Hepatic stellate cell (primary cell): ENCODE data around the gene MYLK2.

Experiments
- DNase-seq: peaks from one replicate; pipeline ENCODE4 v3.0.0; 2011; ENCODE audit warnings: low spot score

Gene MYLK2

DNA sequence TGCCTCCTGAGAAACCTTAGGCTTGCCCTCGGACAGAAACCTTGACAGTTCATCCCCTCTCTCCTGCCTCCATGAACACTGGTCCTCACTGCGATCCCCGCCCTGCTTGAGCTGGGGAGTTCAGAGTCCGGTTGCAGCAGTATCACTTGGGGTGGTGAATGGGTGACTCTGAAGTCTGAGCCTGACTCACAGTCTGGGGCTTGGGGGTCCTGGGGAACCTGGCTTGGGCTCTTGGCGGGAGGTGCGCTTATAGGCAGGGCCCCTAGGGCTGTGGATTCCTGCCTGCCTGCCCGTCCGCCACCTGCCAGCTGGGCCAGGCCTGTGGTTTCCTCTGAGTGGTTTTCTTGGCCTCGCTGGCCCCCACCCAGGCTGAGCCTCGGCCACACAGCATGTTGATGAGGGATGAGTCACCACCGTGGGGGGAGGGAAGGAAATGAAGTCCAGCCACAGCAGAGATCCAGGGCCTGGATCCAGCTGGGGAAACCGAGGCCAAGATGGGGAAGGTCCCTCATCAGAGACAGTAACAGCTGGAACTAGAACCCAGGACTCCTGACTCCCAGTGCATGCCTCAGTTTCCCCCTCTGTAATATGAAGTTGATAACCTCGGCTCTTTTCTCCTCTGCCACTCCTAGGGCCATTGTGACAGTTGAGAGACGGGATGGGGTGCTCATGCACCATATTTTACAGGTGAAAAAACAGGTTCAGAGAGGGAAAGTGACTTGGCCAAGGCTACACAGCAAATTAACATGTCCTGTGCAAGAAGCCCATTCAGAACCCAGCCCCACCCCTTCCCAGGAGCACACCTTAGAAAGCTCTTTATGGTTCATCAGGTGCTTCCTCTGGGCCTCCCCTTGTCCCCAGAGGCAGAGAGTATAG lies 17.1 kb downstream of the MYLK2 start:
- peak; percentile 96 for DNase-seq

GRCh38 chr20:31836853-31837608 lies 17.9 kb downstream of the MYLK2 start:
- DNase-seq = no peak

GRCh38 chr20:31837896-31838397 lies 18.8 kb downstream of the MYLK2 start:
- DNase-seq = no peak

GRCh38 chr20:31838646-31839292 lies 19.6 kb downstream of the MYLK2 start:
- no peak for DNase-seq

DNA sequence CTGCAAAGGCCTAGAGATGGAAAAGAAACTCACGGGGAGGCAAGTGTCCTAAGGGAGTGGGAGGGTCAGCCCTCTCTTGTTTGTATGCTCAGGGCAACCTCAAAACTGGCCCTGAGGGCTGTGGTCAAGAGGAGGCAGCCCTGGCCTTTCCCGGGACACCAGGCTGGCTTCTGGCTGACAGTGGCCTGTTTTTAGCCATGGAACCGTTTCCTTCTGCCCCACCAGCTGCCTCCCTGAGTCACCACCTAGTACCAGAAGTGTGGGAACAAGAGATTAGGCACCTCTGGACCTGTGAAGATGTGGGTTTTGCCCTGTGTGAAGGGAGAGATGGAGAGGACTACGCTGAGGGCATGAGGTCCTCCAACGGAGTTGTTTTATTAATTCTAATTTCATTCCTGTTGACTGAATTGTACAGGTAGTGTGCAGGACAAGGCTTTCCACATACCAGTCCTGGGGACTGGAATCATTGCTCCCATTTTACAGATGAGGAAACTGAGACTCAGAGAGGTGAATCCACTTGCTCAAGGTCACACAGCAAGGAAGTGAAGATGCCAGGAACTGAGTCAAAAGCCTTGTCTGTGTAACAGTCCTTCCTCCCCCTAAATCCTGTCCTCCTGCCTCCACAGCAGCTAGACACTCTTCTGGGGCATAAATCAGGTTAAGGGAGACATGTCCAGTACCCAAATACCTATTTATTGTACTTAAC lies 20.8 kb downstream of the MYLK2 start:
- no peak for DNase-seq

DNA sequence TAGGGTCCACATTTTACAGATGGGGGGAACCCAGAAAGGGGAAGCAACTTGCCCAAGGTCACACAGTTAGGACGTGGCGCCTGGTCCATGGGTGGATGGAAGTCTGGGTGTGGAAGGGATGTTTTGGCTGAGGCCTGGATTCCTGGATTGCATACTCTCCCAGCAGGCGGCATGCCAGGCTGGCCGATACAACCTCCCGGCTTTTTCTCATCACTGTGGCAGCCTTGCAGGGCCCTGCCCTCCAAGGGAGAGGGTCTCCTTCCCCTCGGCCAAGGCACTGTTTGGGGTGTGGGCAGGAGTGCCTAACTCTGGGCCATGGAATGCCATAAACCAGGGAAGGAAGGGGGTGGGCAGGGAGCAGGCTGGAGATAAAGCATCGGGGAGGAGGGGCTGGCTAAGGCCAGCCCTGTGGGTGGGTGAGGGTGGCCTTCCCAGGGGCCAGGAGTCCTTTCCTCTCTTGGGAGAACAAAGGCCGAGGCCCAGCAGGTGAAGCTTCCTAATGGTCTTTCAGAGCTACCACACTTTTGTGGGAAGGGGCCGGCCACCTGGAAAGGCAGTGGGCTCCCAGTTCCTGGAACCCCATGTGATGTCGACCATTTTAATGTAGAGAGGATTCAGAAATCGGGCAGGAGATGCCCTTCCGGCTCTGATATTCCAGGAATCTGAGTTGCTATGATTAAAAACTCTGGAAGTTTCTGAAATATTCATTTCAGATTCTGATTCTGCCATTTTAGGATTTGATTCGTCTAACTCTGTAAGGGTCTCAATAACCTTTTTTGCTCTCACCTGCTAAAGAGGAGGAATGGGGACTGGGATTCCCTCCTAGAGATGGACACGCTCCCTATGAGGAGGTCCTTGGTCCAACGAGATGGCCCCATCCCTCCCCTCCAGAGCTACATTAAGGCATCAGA lies 22.0 kb downstream of the MYLK2 start:
- DNase-seq = no peak

GRCh38 chr20:31841928-31842327 lies 22.8 kb downstream of the MYLK2 start:
- peak; percentile 77 for DNase-seq

DNA sequence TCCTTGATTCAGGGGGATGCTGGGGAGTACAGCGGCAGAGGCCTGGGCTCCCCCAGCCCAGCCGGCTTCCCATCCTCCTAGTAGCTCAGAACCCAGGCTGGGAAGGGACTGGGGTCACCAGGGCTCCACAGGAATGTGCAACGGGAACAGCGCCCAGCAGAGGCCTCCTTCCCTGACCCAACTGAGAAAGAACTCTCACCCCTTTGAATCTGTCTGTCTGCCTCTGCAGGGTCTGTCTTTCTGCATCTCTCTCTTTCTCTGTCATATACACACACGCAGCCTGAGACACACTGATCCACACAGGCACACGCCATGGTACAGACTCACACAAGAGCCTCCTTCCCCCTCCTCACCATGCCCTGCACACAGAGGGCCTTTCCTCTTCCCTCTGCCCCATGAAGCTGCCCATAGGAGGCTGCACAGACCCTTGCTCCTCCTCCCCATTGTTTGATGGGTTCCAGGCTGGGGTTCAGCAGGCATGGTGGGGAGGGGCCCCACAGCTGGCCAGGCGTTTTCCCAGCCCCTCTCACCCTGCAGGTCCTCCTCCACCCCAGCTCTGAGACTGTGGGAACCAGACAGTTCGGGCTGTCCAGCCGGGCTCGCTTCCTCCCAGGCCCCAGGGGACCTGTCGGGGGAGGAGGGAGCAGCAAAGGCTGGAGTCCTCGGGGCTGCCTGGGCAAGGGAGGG lies 23.5 kb downstream of the MYLK2 start:
- DNase-seq = peak; percentile 94

- DNase-seq = no peak
Observed at GRCh38 chr20:31843288-31843687, 24.1 kb downstream of the MYLK2 start.

- DNase-seq = no peak
Observed at GRCh38 chr20:31843881-31844280, 24.7 kb downstream of the MYLK2 start.

- DNase-seq = no peak
Observed at GRCh38 chr20:31844737-31845299, 25.7 kb downstream of the MYLK2 start.

DNA sequence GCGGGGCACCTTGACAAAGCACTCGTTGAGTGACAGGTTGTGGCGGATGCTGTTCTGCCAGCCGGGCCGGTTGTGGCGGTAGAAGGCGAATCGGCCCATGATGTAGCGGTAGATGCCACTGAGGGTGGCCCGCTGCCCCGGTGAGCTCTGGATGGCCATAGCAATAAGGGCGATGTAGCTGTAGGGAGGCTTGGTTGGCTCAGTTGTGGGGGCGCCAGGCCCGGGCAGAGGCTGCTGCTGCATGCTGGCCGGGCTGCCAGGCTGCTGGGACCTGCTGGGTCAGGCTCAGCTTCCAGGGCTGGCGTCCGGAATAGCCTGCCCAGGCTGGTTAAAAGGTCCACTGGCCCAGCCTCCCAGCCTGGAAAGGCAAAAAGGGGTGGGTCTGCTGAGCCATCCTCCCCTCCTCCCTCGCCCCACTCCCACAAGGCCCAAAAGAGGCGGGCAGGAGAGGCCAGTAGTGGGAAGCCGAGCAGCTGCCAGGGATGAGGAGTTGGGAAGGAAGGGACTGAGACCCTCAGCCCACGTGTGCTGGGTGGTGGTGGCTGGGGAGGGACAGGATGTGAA lies 26.2 kb downstream of the MYLK2 start, which contains the start of gene FOXS1:
Gene FOXS1, minus strand, starts transcription at position 305 of the 564 bp plus-strand sequence. Its CDS starts 62 bp downstream, at position 243.
- peak; percentile 54 for DNase-seq

DNA sequence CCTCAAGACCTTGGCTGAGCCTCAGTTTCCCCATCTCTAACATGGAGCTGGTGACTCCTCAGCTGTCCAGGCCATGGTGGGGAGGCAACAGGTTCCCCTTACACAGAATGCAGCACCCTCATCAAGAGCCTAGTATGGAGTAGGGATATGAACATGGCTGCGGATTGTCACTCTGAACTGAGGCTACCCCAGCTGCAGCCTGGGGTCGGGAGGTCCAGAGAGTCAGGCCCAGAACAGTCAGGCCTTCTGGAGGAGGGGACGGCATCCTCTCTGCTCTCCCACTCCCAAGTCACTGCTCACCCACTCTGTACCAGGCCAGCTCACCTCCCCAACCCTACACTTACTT lies 27.6 kb downstream of the MYLK2 start:
- DNase-seq = no peak

- no peak for DNase-seq
Observed at GRCh38 chr20:31848088-31848999, 29.2 kb downstream of the MYLK2 start.

GRCh38 chr20:31849306-31849930 lies 30.3 kb downstream of the MYLK2 start:
- DNase-seq = no peak

- DNase-seq = no peak
Observed at GRCh38 chr20:31851240-31851955, 32.2 kb downstream of the MYLK2 start.

GRCh38 chr20:31853481-31853880 lies 34.3 kb downstream of the MYLK2 start:
- DNase-seq = no peak
